Prostate gland (tissue), 2 donors: ENCODE results near the gene C5orf15. TPM values are rescaled to one million over a fixed set of nuclear protein-coding genes. Genes with fewer than 3 reads are reported as not detected.
A peak's percentile ranks its signal among the peaks of the same experiment; 100 is the strongest.

ENCODE experiments used
- DNase-seq: peaks from one replicate; pipeline ENCODE4 v3.0.0-alpha.2; 2019; ENCODE audit warnings: low spot score
- H3K27ac ChIP-seq, 2 donors: fragments of 200-600 bp; sonication (generic); 2 replicates each; pipeline ENCODE4 v1.5.1; 2017 to 2019
- H3K27me3 ChIP-seq: fragments of 200-600 bp; sonication (generic); replicated peaks from 2 replicates; pipeline ENCODE4 v1.5.1; 2019; ENCODE audit not compliant: insufficient read depth
- H3K36me3 ChIP-seq, 2 donors: fragments of 200-600 bp; sonication (generic); 1 replicate in 1 of 2; 2 replicates in 1 of 2; pipeline versions ENCODE4 v1.5.1 to v1.8.1; 2017 to 2019
- H3K4me1 ChIP-seq: fragments of 200-600 bp; sonication (generic); replicated peaks from 2 replicates; pipeline ENCODE4 v1.5.1; 2019
- H3K4me3 ChIP-seq, 2 donors: fragments of 200-600 bp; sonication (generic); 2 replicates each; pipeline ENCODE4 v1.5.1; 2017 to 2019
- H3K9me3 ChIP-seq: fragments of 200-600 bp; sonication (generic); 2 replicates; pipeline ENCODE4 v1.5.1; 2017
- CTCF ChIP-seq, 4 experiments: fragments of 200-600 bp in 2 of 4; fragments of 450-650 bp in 2 of 4; sonication (generic) in 2 of 4; IDR thresholded peaks; 1 replicate in 3 of 4; 2 replicates in 1 of 4; pipeline ENCODE4 v1.5.1; 2016 to 2019; ENCODE audit warnings: antibody characterized with exemption in 4 of 4, mild to moderate bottlenecking in 2 of 4, moderate library complexity in 2 of 4
- POLR2A ChIP-seq: fragments of 450-650 bp; IDR thresholded peaks from one replicate; pipeline ENCODE4 v1.6.1; 2016; ENCODE audit warnings: antibody characterized with exemption, mild to moderate bottlenecking
- POLR2AphosphoS5 ChIP-seq: sonication (generic); formaldehyde crosslinking; IDR thresholded peaks from one replicate; pipeline ENCODE4 v1.6.1; 2017; ENCODE audit warnings: antibody characterized with exemption
- WGBS: methylation state at CpG from one replicate; pipeline ENCODE4 v1.1.5; 2018; 5-methylcytosine and 5-hydroxymethylcytosine counted together
- intact Hi-C: fragments of 100-400 bp; cut with DNase I; formaldehyde crosslinking; loops from one replicate; pipeline ENCODE4 v1.14.2; 2022
- total RNA-seq, 2 donors: library from RNA; depleted of rRNA; stranded (reverse); fragments of >200 nt; gene quantifications; one replicate each; pipeline ENCODE4 v1.1.0, GENCODE V29; 2016

Gene C5orf15
- total RNA-seq, 2 donors from 2014 or later = 68.4 to 71.8 TPM

GRCh38 chr5:133969654-133970324 lies 1.4 kb upstream of the C5orf15 start:
- Histone ChIP-seq H3K27ac (no peak overlapping the region), H3K27me3 (no peaks in the 10 kb centered on the region), H3K36me3 (peaks cover 0 to 7% of the 10 kb centered on the region in 2 donors), H3K4me3 (no peak overlapping the region), H3K4me1 (peaks cover 4% of the 10 kb centered on the region), H3K9me3 (no peaks in the 10 kb centered on the region)
- no peak for DNase-seq
- WGBS = 85% methylated on average over 7 of the region's 7 CpGs
- TF ChIP-seq CTCF (IDR thresholded peaks at IDR 0.05) = no peak
- intact Hi-C loops = no loop called here

GRCh38 chr5:133967698-133968203 lies 674 bp downstream of the C5orf15 start:
- no peaks in the 10 kb centered on the region for H3K9me3 ChIP-seq
- H3K27ac ChIP-seq = peak overlapping the region; percentile 81 to 85
- no peak for DNase-seq
- H3K27me3 ChIP-seq = no peaks in the 10 kb centered on the region
- TF ChIP-seq CTCF (IDR thresholded peaks at IDR 0.05) (no peak), POLR2A (no peak), POLR2AphosphoS5 (no peak)
- no peaks in the 10 kb centered on the region for H3K36me3 ChIP-seq
- peaks cover 4% of the 10 kb centered on the region for H3K4me1 ChIP-seq
- WGBS = 2% methylated on average over 12 of the region's 12 CpGs
- intact Hi-C loops = no loop called here
- peak overlapping the region; percentile 61 to 77 for H3K4me3 ChIP-seq

GRCh38 chr5:133967124-133967523 lies 1.3 kb downstream of the C5orf15 start:
- Histone ChIP-seq H3K9me3 (no peaks in the 10 kb centered on the region), H3K4me3 (no peak overlapping the region), H3K27me3 (no peaks in the 10 kb centered on the region), H3K36me3 (no peaks in the 10 kb centered on the region), H3K27ac (no peak overlapping the region), H3K4me1 (peaks cover 4% of the 10 kb centered on the region)
- 56% methylated on average over 5 of the region's 5 CpGs for WGBS
- intact Hi-C loops = no loop called here
- DNase-seq = no peak
- TF ChIP-seq POLR2AphosphoS5 (no peak), POLR2A (no peak), CTCF (IDR thresholded peaks at IDR 0.05) (no peak)

GRCh38 chr5:133966090-133966489 lies 2.3 kb downstream of the C5orf15 start:
- no peak for TF ChIP-seq POLR2AphosphoS5
- no peak for TF ChIP-seq POLR2A
- no peak for TF ChIP-seq CTCF (IDR thresholded peaks at IDR 0.05)
- peaks cover 4% of the 10 kb centered on the region for H3K4me1 ChIP-seq
- no peak for DNase-seq
- WGBS = 95% methylated on average over 10 of the region's 10 CpGs
- no peaks in the 10 kb centered on the region for H3K27me3 ChIP-seq
- no peaks in the 10 kb centered on the region for H3K9me3 ChIP-seq
- H3K36me3 ChIP-seq = no peaks in the 10 kb centered on the region
- H3K27ac ChIP-seq = no peak overlapping the region
- intact Hi-C loops = no loop called here
- H3K4me3 ChIP-seq = no peak overlapping the region

- TF ChIP-seq POLR2A (no peak), POLR2AphosphoS5 (no peak), CTCF (IDR thresholded peaks at IDR 0.05) (no peak)
- Histone ChIP-seq H3K4me3 (no peak overlapping the region), H3K4me1 (peaks cover 4% of the 10 kb centered on the region), H3K27me3 (no peaks in the 10 kb centered on the region), H3K27ac (no peak overlapping the region), H3K9me3 (no peaks in the 10 kb centered on the region), H3K36me3 (no peaks in the 10 kb centered on the region)
- intact Hi-C loops = no loop called here
- DNase-seq = no peak
- WGBS = 95% methylated on average over 2 of the region's 2 CpGs
These were observed 4.8 kb downstream of the C5orf15 start for GRCh38 chr5:133963493-133964128.
